ENCODE data around the gene BTBD8.

Gene BTBD8

GRCh38 chr1:92108631-92109030 is 28.5 kb downstream of the BTBD8 start:
- Histone ChIP-seq H3K4me1 (no peaks in the 10 kb centered on the region), H3K27me3 (no peaks in the 10 kb centered on the region), H3K27ac (no peak overlapping the region), H3K9ac (no peak overlapping the region), H3K36me3 (peaks cover 0 to 16% (median 0%) of the 10 kb centered on the region in 11 experiments; a peak in 6 of 22 replicates), H4K20me1 (no peaks in the 10 kb centered on the region), H3K4me3 (no peak overlapping the region), H3K9me3 (replicated peaks in 1 of 11) (peaks cover 0 to 9% (median 6%) of the 10 kb centered on the region in 11 experiments; a peak in 5 of 22 replicates), H3K4me2 (no peak overlapping the region)
- TF ChIP-seq Cebpa-rat (IDR thresholded peaks at IDR 0.05): no peak

GRCh38 chr1:92117526-92117925 is 37.4 kb downstream of the BTBD8 start:
- H3K36me3 ChIP-seq: peaks cover 0 to 4% (median 0%) of the 10 kb centered on the region in 11 experiments; a peak in 2 of 22 replicates
- TF ChIP-seq Cebpa-rat (IDR thresholded peaks at IDR 0.05): no peak
- H3K27me3 ChIP-seq: no peaks in the 10 kb centered on the region
- H3K9ac ChIP-seq: no peak overlapping the region
- no peak overlapping the region for H3K4me2 ChIP-seq
- H3K9me3 ChIP-seq (replicated peaks in 1 of 11): no peaks in the 10 kb centered on the region
- H3K27ac ChIP-seq: no peak overlapping the region
- no peaks in the 10 kb centered on the region for H4K20me1 ChIP-seq
- peaks cover 0 to 5% (median 0%) of the 10 kb centered on the region in 10 experiments; a peak in 1 of 20 replicates for H3K4me1 ChIP-seq
- no peak overlapping the region for H3K4me3 ChIP-seq

- Histone ChIP-seq H3K27me3 (no peaks in the 10 kb centered on the region), H3K4me1 (peaks cover 0 to 5% (median 0%) of the 10 kb centered on the region in 10 experiments; a peak in 1 of 20 replicates), H3K9ac (no peak overlapping the region), H3K9me3 (replicated peaks in 1 of 11) (no peaks in the 10 kb centered on the region), H4K20me1 (no peaks in the 10 kb centered on the region), H3K36me3 (peaks cover 0 to 4% (median 0%) of the 10 kb centered on the region in 11 experiments; a peak in 2 of 22 replicates), H3K4me2 (no peak overlapping the region), H3K27ac (no peak overlapping the region), H3K4me3 (no peak overlapping the region)
- no peak for TF ChIP-seq Cebpa-rat (IDR thresholded peaks at IDR 0.05)
These were observed 38.7 kb downstream of the BTBD8 start for GRCh38 chr1:92118826-92119225.

- no peak overlapping the region for H3K4me2 ChIP-seq
- H4K20me1 ChIP-seq: no peaks in the 10 kb centered on the region
- no peaks in the 10 kb centered on the region; a peak in 1 of 22 replicates for H3K36me3 ChIP-seq
- TF ChIP-seq Cebpa-rat (IDR thresholded peaks at IDR 0.05): no peak
- H3K9ac ChIP-seq: no peak overlapping the region
- no peaks in the 10 kb centered on the region for H3K27me3 ChIP-seq
- H3K4me3 ChIP-seq: no peak overlapping the region
- peaks cover 0 to 4% (median 0%) of the 10 kb centered on the region in 11 experiments; a peak in 1 of 22 replicates for H3K9me3 ChIP-seq (replicated peaks in 1 of 11)
- H3K27ac ChIP-seq: no peak overlapping the region
- H3K4me1 ChIP-seq: no peaks in the 10 kb centered on the region
These were observed 43.7 kb downstream of the BTBD8 start for GRCh38 chr1:92123868-92124267.

GRCh38 chr1:92125204-92125603 is 45.1 kb downstream of the BTBD8 start:
- Histone ChIP-seq H3K36me3 (peaks cover 0 to 8% (median 0%) of the 10 kb centered on the region in 11 experiments; a peak in 3 of 22 replicates), H3K27me3 (no peaks in the 10 kb centered on the region), H3K9ac (no peak overlapping the region), H3K9me3 (replicated peaks in 1 of 11) (peaks cover 0 to 4% (median 0%) of the 10 kb centered on the region in 11 experiments; a peak in 1 of 22 replicates), H3K4me2 (no peak overlapping the region), H3K27ac (no peak overlapping the region), H3K4me3 (no peak overlapping the region), H4K20me1 (no peaks in the 10 kb centered on the region), H3K4me1 (no peaks in the 10 kb centered on the region)
- TF ChIP-seq Cebpa-rat (IDR thresholded peaks at IDR 0.05): no peak

- H3K27me3 ChIP-seq: no peaks in the 10 kb centered on the region
- no peak overlapping the region for H3K9ac ChIP-seq
- peaks cover 0 to 16% (median 0%) of the 10 kb centered on the region in 11 experiments; a peak in 4 of 22 replicates for H3K36me3 ChIP-seq
- peaks cover 0 to 4% (median 0%) of the 10 kb centered on the region in 11 experiments; a peak in 1 of 22 replicates for H3K9me3 ChIP-seq (replicated peaks in 1 of 11)
- H3K4me2 ChIP-seq: no peak overlapping the region
- H3K27ac ChIP-seq: no peak overlapping the region
- H4K20me1 ChIP-seq: no peaks in the 10 kb centered on the region
- no peak for TF ChIP-seq Cebpa-rat (IDR thresholded peaks at IDR 0.05)
- no peaks in the 10 kb centered on the region for H3K4me1 ChIP-seq
- H3K4me3 ChIP-seq: no peak overlapping the region
These were observed 45.9 kb downstream of the BTBD8 start for GRCh38 chr1:92126088-92126487.

- Histone ChIP-seq H3K27ac (no peak overlapping the region), H3K9me3 (replicated peaks in 1 of 11) (no peaks in the 10 kb centered on the region), H3K9ac (no peak overlapping the region), H4K20me1 (no peaks in the 10 kb centered on the region), H3K36me3 (peaks cover 0 to 20% (median 0%) of the 10 kb centered on the region in 11 experiments; a peak in 3 of 22 replicates), H3K27me3 (no peaks in the 10 kb centered on the region), H3K4me2 (no peak overlapping the region), H3K4me1 (no peaks in the 10 kb centered on the region), H3K4me3 (no peak overlapping the region)
- TF ChIP-seq Cebpa-rat (IDR thresholded peaks at IDR 0.05): no peak
These were observed 54.2 kb downstream of the BTBD8 start for GRCh38 chr1:92134331-92134730.

- H3K36me3 ChIP-seq: peaks cover 0 to 5% (median 0%) of the 10 kb centered on the region in 11 experiments; a peak in 1 of 22 replicates
- no peaks in the 10 kb centered on the region for H4K20me1 ChIP-seq
- H3K4me1 ChIP-seq: no peaks in the 10 kb centered on the region
- H3K27ac ChIP-seq: no peak overlapping the region
- H3K4me2 ChIP-seq: no peak overlapping the region
- no peaks in the 10 kb centered on the region for H3K27me3 ChIP-seq
- H3K4me3 ChIP-seq: no peak overlapping the region
- H3K9me3 ChIP-seq (replicated peaks in 1 of 11): no peaks in the 10 kb centered on the region
- H3K9ac ChIP-seq: no peak overlapping the region
- no peak for TF ChIP-seq Cebpa-rat (IDR thresholded peaks at IDR 0.05)
These were observed 56.2 kb downstream of the BTBD8 start for GRCh38 chr1:92136341-92136740.

GRCh38 chr1:92154934-92155333 is 74.8 kb downstream of the BTBD8 start:
- Histone ChIP-seq H3K4me1 (no peaks in the 10 kb centered on the region), H3K9me3 (replicated peaks in 1 of 11) (peaks cover 23 to 45% (median 31%) of the 10 kb centered on the region in 11 experiments), H3K9ac (no peak overlapping the region), H3K4me3 (no peak overlapping the region), H3K4me2 (no peak overlapping the region), H3K27ac (no peak overlapping the region), H4K20me1 (no peaks in the 10 kb centered on the region), H3K27me3 (no peaks in the 10 kb centered on the region), H3K36me3 (peaks cover 0 to 14% (median 8%) of the 10 kb centered on the region in 11 experiments; a peak in 8 of 22 replicates)
- TF ChIP-seq Cebpa-rat (IDR thresholded peaks at IDR 0.05): no peak

GRCh38 chr1:92159593-92159992 is 79.4 kb downstream of the BTBD8 start:
- Histone ChIP-seq H3K4me1 (no peaks in the 10 kb centered on the region), H3K27me3 (no peaks in the 10 kb centered on the region), H3K27ac (no peak overlapping the region), H4K20me1 (no peaks in the 10 kb centered on the region), H3K4me3 (no peak overlapping the region), H3K9ac (no peak overlapping the region), H3K36me3 (peaks cover 0 to 22% (median 9%) of the 10 kb centered on the region in 11 experiments; a peak in 10 of 22 replicates), H3K4me2 (no peak overlapping the region), H3K9me3 (replicated peaks in 1 of 11) (peaks cover 35 to 47% (median 37%) of the 10 kb centered on the region in 11 experiments)
- no peak for TF ChIP-seq Cebpa-rat (IDR thresholded peaks at IDR 0.05)

Measured in BLaER1 treated with 17β-estradiol and CSF1 and Interleukin-3, amounts not matched to agents 10 nM and 100 nM (cell line).